PC-9 (cell line): ENCODE data around the gene GALR2.

Experiments
- CTCF ChIP-seq: fragments of 200-600 bp; sonication (generic); conservative IDR thresholded peaks from 2 replicates; pipeline ENCODE4 v1.6.1; 2017; ENCODE audit warnings: mixed run types, antibody characterized with exemption, mild to moderate bottlenecking, moderate library complexity
- EZH2 ChIP-seq: fragments of 200-600 bp; sonication (generic); IDR thresholded peaks from 2 replicates; pipeline ENCODE4 v1.8.0; 2017; ENCODE audit warnings: antibody characterized with exemption, low read depth

DNA sequence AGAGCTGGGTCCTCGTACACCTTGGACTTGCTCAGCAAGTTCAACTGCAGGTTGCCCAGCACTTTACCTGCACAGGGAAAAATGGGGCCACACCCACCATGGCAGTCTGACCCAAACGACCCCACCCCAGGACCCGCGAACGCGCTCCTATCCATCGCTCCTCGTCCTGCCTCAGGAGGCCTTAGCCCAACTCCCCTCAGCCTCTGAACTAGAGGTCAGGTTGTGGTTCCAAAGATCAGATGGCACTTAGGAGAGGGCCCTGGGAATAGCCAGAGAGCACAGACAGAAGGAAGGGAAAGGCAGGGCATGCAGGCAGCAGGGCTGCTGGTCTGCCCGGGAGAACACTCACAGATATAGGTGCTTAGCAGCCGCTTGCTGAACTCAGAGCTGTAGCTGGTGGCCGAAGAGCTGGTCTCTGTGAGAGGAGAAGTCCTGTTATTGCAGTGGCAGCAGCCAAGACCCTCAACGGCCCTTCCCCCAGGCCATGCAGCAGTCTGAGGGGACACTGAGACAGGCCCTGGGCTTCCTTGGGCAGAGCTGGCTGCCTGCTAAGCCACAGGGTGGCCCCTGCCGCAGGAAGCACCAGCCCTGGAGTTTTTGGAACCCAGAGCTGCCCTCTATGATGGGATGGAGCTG lies 11.3 kb downstream of the GALR2 start:
- TF ChIP-seq CTCF, result no peak
- TF ChIP-seq EZH2, result no peak
